HK-2 (cell line): ENCODE data around the gene TTC8.
"Not testable (repeated sequence)": the region's sequence is repeated elsewhere in the genome, so short reads cannot be mapped to it uniquely, and the experiment has no call there.

Source experiments
- DNase-seq: peaks from one replicate; pipeline ENCODE4 v3.0.0-alpha.2; 2018; ENCODE audit not compliant: unreplicated experiment

Gene TTC8

GRCh38 chr14:88824314-88825077 is at the start of gene TTC8:
Gene TTC8 (plus strand): TSS chr14:88824651. CDS start chr14:88824708, 57 bp downstream.
- peak; percentile 89 for DNase-seq

GRCh38 chr14:88775532-88775931 is 48.9 kb upstream of the TTC8 start:
- no peak for DNase-seq

- no peak for DNase-seq
Observed at GRCh38 chr14:88785911-88786310, 38.5 kb upstream of the TTC8 start.

- DNase-seq: no peak
Observed at GRCh38 chr14:88786715-88787114, 37.7 kb upstream of the TTC8 start.

- DNase-seq: not testable (repeated sequence)
Observed at GRCh38 chr14:88789573-88789972, 34.9 kb upstream of the TTC8 start.

GRCh38 chr14:88790501-88791251 is 33.8 kb upstream of the TTC8 start:
- DNase-seq: no peak

GRCh38 chr14:88791252-88791621 is 33.2 kb upstream of the TTC8 start:
- DNase-seq: no peak

GRCh38 chr14:88791629-88792472 is 32.6 kb upstream of the TTC8 start:
- DNase-seq: peak; percentile 10

- peak; percentile 75 for DNase-seq
Observed at GRCh38 chr14:88792473-88793258, 31.8 kb upstream of the TTC8 start, which contains the start of gene EML5. Gene EML5 (minus strand): TSS chr14:88792953. CDS start chr14:88792503, 450 bp downstream.

GRCh38 chr14:88793259-88793625 is 31.2 kb upstream of the TTC8 start:
- DNase-seq: no peak

GRCh38 chr14:88798156-88798555 is 26.3 kb upstream of the TTC8 start:
- no peak for DNase-seq

GRCh38 chr14:88799522-88799921 is 24.9 kb upstream of the TTC8 start:
- no peak for DNase-seq

- no peak for DNase-seq
Observed at GRCh38 chr14:88802596-88802995, 21.9 kb upstream of the TTC8 start.

GRCh38 chr14:88804035-88804434 is 20.4 kb upstream of the TTC8 start:
- DNase-seq: no peak

GRCh38 chr14:88804477-88804876 is 20.0 kb upstream of the TTC8 start:
- DNase-seq: no peak

GRCh38 chr14:88808359-88808758 is 16.1 kb upstream of the TTC8 start:
- no peak for DNase-seq

- DNase-seq: no peak
Observed at GRCh38 chr14:88815980-88816379, 8.5 kb upstream of the TTC8 start.

GRCh38 chr14:88818018-88818417 is 6.4 kb upstream of the TTC8 start:
- no peak for DNase-seq

GRCh38 chr14:88819674-88820073 is 4.8 kb upstream of the TTC8 start:
- DNase-seq: not testable (repeated sequence)

- DNase-seq: no peak
Observed at GRCh38 chr14:88821378-88821777, 3.1 kb upstream of the TTC8 start.

GRCh38 chr14:88821888-88822287 is 2.6 kb upstream of the TTC8 start:
- no peak for DNase-seq

- no peak for DNase-seq
Observed at GRCh38 chr14:88823968-88824313, 510 bp upstream of the TTC8 start.
